HAP-1 (cell line): ENCODE results near the gene IFRD1.
"Not testable (repeated sequence)": the region's sequence is repeated elsewhere in the genome, so short reads cannot be mapped to it uniquely, and the experiment has no call there.

ENCODE experiments used
- DNase-seq, 2 experiments: peaks; one replicate each; pipeline ENCODE4 v3.0.0-alpha.2; 2016 to 2020; ENCODE audit warnings: low spot score in 2 of 2
- H3K27me3 ChIP-seq: fragments of 250-450 bp; sonication (Bioruptor Pico); 2 replicates; pipeline ENCODE4 v1.5.1; 2020; ENCODE audit warnings: low read depth, mild to moderate bottlenecking, moderate library complexity
- H3K36me3 ChIP-seq: fragments of 250-450 bp; sonication (Bioruptor Pico); replicated peaks from 2 replicates; pipeline ENCODE4 v1.5.1; 2020; ENCODE audit warnings: mild to moderate bottlenecking
- H3K4me1 ChIP-seq: fragments of 250-450 bp; sonication (Bioruptor Pico); 2 replicates; pipeline ENCODE4 v1.5.1; 2020; ENCODE audit warnings: mild to moderate bottlenecking
- H3K4me3 ChIP-seq: fragments of 250-450 bp; sonication (Bioruptor Pico); 2 replicates; pipeline ENCODE4 v1.5.1; 2020; ENCODE audit warnings: mild to moderate bottlenecking, moderate library complexity
- H3K9me3 ChIP-seq: fragments of 250-450 bp; sonication (Bioruptor Pico); 2 replicates; pipeline ENCODE4 v1.5.1; 2020; ENCODE audit warnings: mild to moderate bottlenecking, moderate library complexity
- in situ Hi-C: fragments of 300-500 bp; cut with MboI; formaldehyde crosslinking; loops from 3 replicates; pipeline ENCODE4 v1.14.3; 2020; ENCODE audit warnings: low sequenced_read_pairs, inconsistent platforms, mixed read lengths

Gene IFRD1

GRCh38 chr7:112504093-112504695 lies 53.9 kb downstream of the IFRD1 start:
- Histone ChIP-seq H3K36me3 (no peaks in the 10 kb centered on the region), H3K4me1 (no peaks in the 10 kb centered on the region; the same call in 1 of the 2 replicates), H3K27me3 (no peaks in the 10 kb centered on the region), H3K9me3 (no peaks in the 10 kb centered on the region), H3K4me3 (no peak overlapping the region)
- in situ Hi-C loops: no loop called here
- DNase-seq: no peak

- Histone ChIP-seq H3K36me3 (no peaks in the 10 kb centered on the region), H3K9me3 (no peaks in the 10 kb centered on the region), H3K27me3 (no peaks in the 10 kb centered on the region), H3K4me1 (no peaks in the 10 kb centered on the region; the same call in 1 of the 2 replicates), H3K4me3 (no peak overlapping the region)
- DNase-seq: no peak
- in situ Hi-C loops: no loop called here
Measured at GRCh38 chr7:112505495-112505894, 55.2 kb downstream of the IFRD1 start.

GRCh38 chr7:112508404-112508803 lies 58.1 kb downstream of the IFRD1 start:
- Histone ChIP-seq H3K27me3 (no peaks in the 10 kb centered on the region), H3K4me3 (no peak overlapping the region), H3K9me3 (no peaks in the 10 kb centered on the region), H3K36me3 (no peaks in the 10 kb centered on the region), H3K4me1 (no peaks in the 10 kb centered on the region)
- in situ Hi-C loops: no loop called here
- no peak for DNase-seq

GRCh38 chr7:112509402-112509801 lies 59.1 kb downstream of the IFRD1 start:
- no peaks in the 10 kb centered on the region for H3K36me3 ChIP-seq
- H3K9me3 ChIP-seq: no peaks in the 10 kb centered on the region
- no peak overlapping the region for H3K4me3 ChIP-seq
- DNase-seq: no peak
- no peaks in the 10 kb centered on the region for H3K4me1 ChIP-seq
- in situ Hi-C loops: no loop called here
- no peaks in the 10 kb centered on the region for H3K27me3 ChIP-seq

- Histone ChIP-seq H3K36me3 (no peaks in the 10 kb centered on the region), H3K9me3 (no peaks in the 10 kb centered on the region), H3K4me1 (no peaks in the 10 kb centered on the region), H3K27me3 (no peaks in the 10 kb centered on the region), H3K4me3 (no peak overlapping the region)
- in situ Hi-C loops: no loop called here
- DNase-seq: no peak
Measured at GRCh38 chr7:112510001-112510742, 59.9 kb downstream of the IFRD1 start.

GRCh38 chr7:112510743-112511110 lies 60.5 kb downstream of the IFRD1 start:
- in situ Hi-C loops: no loop called here
- H3K36me3 ChIP-seq: no peaks in the 10 kb centered on the region
- H3K9me3 ChIP-seq: no peaks in the 10 kb centered on the region
- no peak for DNase-seq
- H3K27me3 ChIP-seq: no peaks in the 10 kb centered on the region
- H3K4me1 ChIP-seq: no peaks in the 10 kb centered on the region
- no peak overlapping the region for H3K4me3 ChIP-seq

GRCh38 chr7:112511451-112512202 lies 61.4 kb downstream of the IFRD1 start:
- Histone ChIP-seq H3K4me3 (no peak overlapping the region), H3K36me3 (no peaks in the 10 kb centered on the region), H3K9me3 (no peaks in the 10 kb centered on the region), H3K4me1 (no peaks in the 10 kb centered on the region), H3K27me3 (no peaks in the 10 kb centered on the region)
- in situ Hi-C loops: no loop called here
- DNase-seq: no peak

GRCh38 chr7:112512451-112513210 lies 62.4 kb downstream of the IFRD1 start:
- Histone ChIP-seq H3K9me3 (no peaks in the 10 kb centered on the region), H3K27me3 (no peaks in the 10 kb centered on the region), H3K36me3 (no peaks in the 10 kb centered on the region), H3K4me3 (no peak overlapping the region), H3K4me1 (no peaks in the 10 kb centered on the region)
- in situ Hi-C loops: no loop called here
- DNase-seq: no peak

- no peak for DNase-seq
- H3K36me3 ChIP-seq: no peaks in the 10 kb centered on the region
- H3K9me3 ChIP-seq: no peaks in the 10 kb centered on the region
- H3K27me3 ChIP-seq: no peaks in the 10 kb centered on the region
- no peak overlapping the region for H3K4me3 ChIP-seq
- no peaks in the 10 kb centered on the region for H3K4me1 ChIP-seq
- in situ Hi-C loops: no loop called here
Measured at GRCh38 chr7:112515989-112516388, 65.7 kb downstream of the IFRD1 start.

GRCh38 chr7:112516418-112516817 lies 66.2 kb downstream of the IFRD1 start:
- H3K4me3 ChIP-seq, DNase-seq, H3K27me3 ChIP-seq, H3K36me3 ChIP-seq, H3K9me3 ChIP-seq, H3K4me1 ChIP-seq, in situ Hi-C loops: not testable (repeated sequence)

- Histone ChIP-seq H3K9me3 (no peaks in the 10 kb centered on the region), H3K27me3 (no peaks in the 10 kb centered on the region), H3K4me3 (no peak overlapping the region), H3K4me1 (no peaks in the 10 kb centered on the region), H3K36me3 (no peaks in the 10 kb centered on the region)
- in situ Hi-C loops: no loop called here
- DNase-seq: no peak
Measured at GRCh38 chr7:112517487-112517886, 67.2 kb downstream of the IFRD1 start.

- Histone ChIP-seq H3K4me1 (no peaks in the 10 kb centered on the region), H3K9me3 (no peaks in the 10 kb centered on the region), H3K4me3 (no peak overlapping the region), H3K27me3 (peaks cover 5% of the 10 kb centered on the region), H3K36me3 (no peaks in the 10 kb centered on the region)
- no peak for DNase-seq
- in situ Hi-C loops: no loop called here
Measured at GRCh38 chr7:112520787-112521186, 70.5 kb downstream of the IFRD1 start.

- H3K9me3 ChIP-seq: no peaks in the 10 kb centered on the region
- no peaks in the 10 kb centered on the region for H3K36me3 ChIP-seq
- peaks cover 5% of the 10 kb centered on the region for H3K27me3 ChIP-seq
- in situ Hi-C loops: no loop called here
- no peaks in the 10 kb centered on the region for H3K4me1 ChIP-seq
- H3K4me3 ChIP-seq: no peak overlapping the region
- no peak for DNase-seq
Measured at GRCh38 chr7:112521942-112522341, 71.7 kb downstream of the IFRD1 start.

GRCh38 chr7:112523871-112524270 lies 73.6 kb downstream of the IFRD1 start:
- Histone ChIP-seq H3K9me3 (no peaks in the 10 kb centered on the region), H3K4me1 (no peaks in the 10 kb centered on the region), H3K36me3 (no peaks in the 10 kb centered on the region), H3K27me3 (peaks cover 5% of the 10 kb centered on the region), H3K4me3 (no peak overlapping the region)
- no peak for DNase-seq
- in situ Hi-C loops: no loop called here
